Astrocyte (in vitro differentiated cells and primary cell): ENCODE measurements around the gene TTC34. TPM values are rescaled to one million over a fixed set of nuclear protein-coding genes. Genes with fewer than 3 reads are reported as not detected.

Source experiments
- DNase-seq: peaks from one replicate; pipeline ENCODE4 v3.0.0-alpha.2; 2010; ENCODE audit warnings: low read depth
- FAIRE-seq: peaks from 2 replicates; lab custom pipeline; 2011; peaks lifted over from hg19 to GRCh38; lab: Jason Lieb, UNC
- H2AFZ ChIP-seq: 2 replicates; pipeline ENCODE4 v1.6.0; 2012; ENCODE audit warnings: low read depth, low read length, inconsistent platforms
- H3K27ac ChIP-seq: 2 replicates; pipeline ENCODE4 v1.5.1; 2011; ENCODE audit warnings: low read depth, low read length, inconsistent platforms
- H3K27me3 ChIP-seq: 2 replicates; pipeline ENCODE4 v1.6.0; 2011; ENCODE audit warnings: low read length, inconsistent platforms; ENCODE audit not compliant: insufficient read depth
- H3K36me3 ChIP-seq: 2 replicates; pipeline ENCODE4 v1.5.1; 2011; ENCODE audit warnings: low read length, inconsistent platforms; ENCODE audit not compliant: insufficient read depth
- H3K4me1 ChIP-seq: 2 replicates; pipeline ENCODE4 v1.5.1; 2011; ENCODE audit warnings: low read length, inconsistent platforms; ENCODE audit not compliant: insufficient read depth
- H3K4me2 ChIP-seq: 2 replicates; pipeline ENCODE4 v1.6.0; 2012; ENCODE audit warnings: low read length, inconsistent platforms
- H3K4me3 ChIP-seq: 2 replicates; pipeline ENCODE4 v1.5.1; 2011; ENCODE audit warnings: low read depth, mild to moderate bottlenecking, low read length, inconsistent platforms; ENCODE audit not compliant: insufficient read depth
- H3K79me2 ChIP-seq: 2 replicates; pipeline ENCODE4 v1.6.0; 2012; ENCODE audit warnings: mild to moderate bottlenecking, low read length, inconsistent platforms; ENCODE audit not compliant: insufficient read depth
- H3K9ac ChIP-seq: 2 replicates; pipeline ENCODE4 v1.6.0; 2012; ENCODE audit warnings: mild to moderate bottlenecking, low read length, inconsistent platforms
- H3K9me3 ChIP-seq: 2 replicates; pipeline ENCODE4 v1.5.1; 2012; ENCODE audit warnings: low read depth, mild to moderate bottlenecking, low read length, inconsistent platforms; ENCODE audit not compliant: insufficient read depth
- H4K20me1 ChIP-seq: 2 replicates; pipeline ENCODE4 v1.6.0; 2012; ENCODE audit warnings: low read length, inconsistent platforms; ENCODE audit not compliant: insufficient read depth
- H3K27ac Mint-ChIP-seq: one replicate; pipeline ENCODE4 v1.8.0; 2021; ENCODE audit warnings: mild to moderate bottlenecking, mixed read lengths; ENCODE audit not compliant: unreplicated experiment
- H3K27me3 Mint-ChIP-seq: one replicate; pipeline ENCODE4 v1.8.0; 2021; ENCODE audit warnings: low read depth, mixed read lengths; ENCODE audit not compliant: unreplicated experiment
- H3K36me3 Mint-ChIP-seq: one replicate; pipeline ENCODE4 v1.8.0; 2021; ENCODE audit warnings: low read depth, mixed read lengths; ENCODE audit not compliant: unreplicated experiment
- H3K4me1 Mint-ChIP-seq: one replicate; pipeline ENCODE4 v1.8.0; 2021; ENCODE audit warnings: low read depth, mixed read lengths; ENCODE audit not compliant: unreplicated experiment
- H3K4me3 Mint-ChIP-seq: one replicate; pipeline ENCODE4 v1.8.0; 2021; ENCODE audit warnings: mild to moderate bottlenecking, moderate library complexity, mixed read lengths; ENCODE audit not compliant: unreplicated experiment
- H3K9me3 Mint-ChIP-seq: one replicate; pipeline ENCODE4 v1.8.0; 2021; ENCODE audit warnings: mild to moderate bottlenecking, mixed read lengths; ENCODE audit not compliant: unreplicated experiment
- CTCF ChIP-seq: IDR thresholded peaks from 2 replicates; pipeline ENCODE4 v1.5.1; 2011; ENCODE audit warnings: low read depth, mild to moderate bottlenecking, inconsistent platforms, low read length, moderate library complexity; ENCODE audit not compliant: insufficient read depth
- EZH2 ChIP-seq: IDR thresholded peaks from 2 replicates; pipeline ENCODE4 v1.6.1; 2012; ENCODE audit warnings: mild to moderate bottlenecking, low read length, inconsistent platforms; ENCODE audit not compliant: insufficient read depth
- total RNA-seq: library from RNA; stranded (reverse); gene quantifications from 2 replicates; pipeline ENCODE4 v1.2.1, GENCODE V29; 2021

The TTC34 gene
- total RNA-seq, 1 donor from 2014 or later: 0.39 TPM

- Histone ChIP-seq H2AFZ (no peak overlapping the region), H3K4me1 (no peaks in the 10 kb centered on the region), H3K79me2 (no peaks in the 10 kb centered on the region), H3K9ac (no peak overlapping the region), H3K27me3 (no peaks in the 10 kb centered on the region), H3K9me3 (peaks cover 4% of the 10 kb centered on the region), H3K27ac (no peak overlapping the region), H3K4me3 (no peak overlapping the region), H3K36me3 (no peaks in the 10 kb centered on the region), H3K4me2 (no peak overlapping the region), H4K20me1 (no peaks in the 10 kb centered on the region)
- peaks cover 6% of the 10 kb centered on the region for H3K27me3 Mint-ChIP-seq
- peaks cover 2% of the 10 kb centered on the region for H3K36me3 Mint-ChIP-seq
- no peak overlapping the region for H3K27ac Mint-ChIP-seq
- H3K4me3 Mint-ChIP-seq: no peak overlapping the region
- no peak for DNase-seq
- H3K4me1 Mint-ChIP-seq: no peaks in the 10 kb centered on the region
- FAIRE-seq: no peak
- TF ChIP-seq CTCF (no peak), EZH2 (no peak)
- H3K9me3 Mint-ChIP-seq: peaks cover 4% of the 10 kb centered on the region
These were observed 4.4 kb downstream of the TTC34 start for GRCh38 chr1:2796890-2797740.

- Mint-ChIP-seq H3K4me1 (no peaks in the 10 kb centered on the region), H3K36me3 (peaks cover 2% of the 10 kb centered on the region), H3K27ac (no peak overlapping the region), H3K4me3 (no peak overlapping the region), H3K27me3 (peaks cover 6% of the 10 kb centered on the region), H3K9me3 (peaks cover 9% of the 10 kb centered on the region)
- Histone ChIP-seq H3K27ac (no peak overlapping the region), H3K9me3 (peaks cover 7% of the 10 kb centered on the region), H3K4me1 (no peaks in the 10 kb centered on the region), H3K27me3 (no peaks in the 10 kb centered on the region), H3K79me2 (no peaks in the 10 kb centered on the region), H2AFZ (no peak overlapping the region), H3K36me3 (no peaks in the 10 kb centered on the region), H3K9ac (no peak overlapping the region), H3K4me2 (no peak overlapping the region), H4K20me1 (no peaks in the 10 kb centered on the region), H3K4me3 (no peak overlapping the region)
- TF ChIP-seq CTCF: no peak
- TF ChIP-seq EZH2: no peak
- DNase-seq (no peak), FAIRE-seq (no peak)
These were observed 5.6 kb downstream of the TTC34 start for GRCh38 chr1:2795926-2796325.
